ENCODE results near the gene ATF7.

ATF7 gene

DNA sequence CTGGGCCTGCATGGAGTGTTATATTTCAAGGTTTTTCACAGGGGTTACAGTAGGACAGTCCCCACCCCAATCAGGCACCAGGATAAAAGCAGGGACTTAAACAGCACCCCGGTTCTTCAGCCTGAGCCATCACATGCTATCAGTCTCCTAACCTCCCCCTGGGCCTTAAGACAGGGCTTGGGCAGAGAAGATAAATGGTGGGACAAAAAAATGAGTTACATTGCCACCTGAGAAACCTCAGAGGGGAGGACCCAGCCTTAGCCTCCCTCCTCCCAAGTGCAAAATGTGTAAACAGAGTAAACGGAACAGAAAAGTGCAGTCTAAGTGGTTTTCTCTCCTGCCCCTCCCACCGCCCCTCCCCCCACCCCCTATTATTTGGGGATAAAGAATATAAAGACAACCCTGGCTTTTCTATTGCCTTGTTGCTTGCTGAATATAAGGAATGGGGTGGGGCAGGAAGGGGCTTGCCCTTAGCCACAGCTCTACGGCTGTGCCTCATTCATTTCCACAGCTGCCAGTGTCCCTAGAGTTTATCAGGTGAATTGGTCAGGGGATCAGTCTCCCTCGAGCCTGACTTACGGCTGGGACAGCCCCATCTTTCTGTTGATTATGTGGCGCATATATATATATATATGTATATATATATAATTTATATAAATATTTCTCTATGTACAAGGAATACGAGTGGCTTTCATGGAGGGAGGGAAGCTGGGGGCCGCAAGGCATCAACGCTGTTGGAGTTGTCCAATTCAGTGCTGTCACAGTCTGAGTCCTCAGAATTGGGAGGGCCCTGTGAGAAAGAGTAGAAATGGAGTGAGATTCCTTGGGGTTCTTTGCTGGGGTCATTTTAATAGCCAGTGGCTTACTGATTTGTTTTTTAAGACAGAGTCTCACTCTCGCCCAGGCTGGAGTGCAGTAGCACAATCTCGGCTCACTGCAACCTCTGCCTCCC is 145.4 kb downstream of the ATF7 start:
- no peak overlapping the region for H3K4me3 ChIP-seq (ENCODE audit: low read length)
- no peak for TF ChIP-seq ZNF274 (IDR thresholded peaks at IDR 0.05; ENCODE audit: low read depth, low read length)

DNA sequence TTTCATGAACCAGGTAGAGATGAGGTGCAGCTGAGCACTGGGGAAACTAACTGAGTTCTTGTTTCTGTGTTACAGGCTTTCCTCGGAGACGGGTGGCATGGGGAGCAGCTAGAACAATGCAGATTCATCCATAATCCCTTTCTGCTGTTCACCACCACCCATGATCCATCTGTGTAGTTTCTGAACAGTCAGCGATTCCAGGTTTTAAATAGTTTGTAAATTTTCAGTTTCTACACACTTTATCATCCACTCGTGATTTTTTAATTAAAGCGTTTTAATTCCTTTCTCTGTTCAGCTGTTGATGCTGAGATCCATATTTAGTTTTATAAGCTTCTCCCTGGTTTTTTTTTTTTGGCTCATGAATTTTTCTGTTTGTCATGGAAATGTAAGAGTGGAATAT is 146.9 kb downstream of the ATF7 start:
- TF ChIP-seq ZNF274 (IDR thresholded peaks at IDR 0.05; ENCODE audit: low read depth, low read length) = no peak
- no peak overlapping the region for H3K4me3 ChIP-seq (ENCODE audit: low read length)

DNA sequence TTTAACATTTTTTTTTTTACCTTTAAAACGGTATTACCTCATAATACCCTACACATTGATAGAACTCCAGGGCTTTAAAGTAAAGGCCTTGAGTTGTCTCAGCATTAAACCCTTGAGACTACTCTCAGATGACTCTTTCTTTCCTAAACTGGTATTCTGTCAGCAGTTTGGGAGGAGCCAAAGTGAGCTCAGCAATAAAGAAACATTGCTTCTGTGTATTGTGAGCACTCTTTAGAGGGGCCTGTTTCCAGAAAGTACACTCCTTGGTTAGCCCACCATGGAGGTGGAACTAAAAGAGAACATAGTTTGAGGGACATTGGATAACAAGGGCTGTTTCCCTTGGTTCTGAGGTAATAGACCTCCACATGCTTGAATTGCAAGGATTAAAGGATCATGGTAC is 147.3 kb downstream of the ATF7 start:
- TF ChIP-seq ZNF274 (IDR thresholded peaks at IDR 0.05; ENCODE audit: low read depth, low read length) = no peak
- no peak overlapping the region for H3K4me3 ChIP-seq (ENCODE audit: low read length)

DNA sequence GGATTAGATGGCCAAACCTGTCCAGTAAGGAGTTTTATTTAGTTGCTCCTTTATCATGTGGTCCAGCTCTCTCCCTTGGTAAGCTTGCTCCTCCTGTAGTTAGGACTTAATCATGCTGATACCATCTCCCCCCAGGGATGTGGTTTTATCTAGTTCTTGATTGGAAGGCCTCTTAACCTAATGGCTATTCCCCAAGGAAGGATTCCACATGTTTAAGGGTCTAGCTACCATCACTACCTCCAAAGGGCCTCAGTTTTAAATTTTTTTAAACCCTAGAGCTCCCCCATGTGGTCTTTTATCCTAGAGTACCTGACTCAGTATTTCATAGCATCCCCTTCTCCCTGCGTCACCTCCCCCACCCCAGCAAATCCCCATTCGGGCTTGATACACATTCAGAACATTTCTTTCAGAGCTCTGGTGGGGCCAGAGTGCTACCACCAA is 149.4 kb downstream of the ATF7 start:
- no peak for TF ChIP-seq ZNF274 (IDR thresholded peaks at IDR 0.05; ENCODE audit: low read depth, low read length)
- H3K4me3 ChIP-seq (ENCODE audit: low read length) = no peak overlapping the region

DNA sequence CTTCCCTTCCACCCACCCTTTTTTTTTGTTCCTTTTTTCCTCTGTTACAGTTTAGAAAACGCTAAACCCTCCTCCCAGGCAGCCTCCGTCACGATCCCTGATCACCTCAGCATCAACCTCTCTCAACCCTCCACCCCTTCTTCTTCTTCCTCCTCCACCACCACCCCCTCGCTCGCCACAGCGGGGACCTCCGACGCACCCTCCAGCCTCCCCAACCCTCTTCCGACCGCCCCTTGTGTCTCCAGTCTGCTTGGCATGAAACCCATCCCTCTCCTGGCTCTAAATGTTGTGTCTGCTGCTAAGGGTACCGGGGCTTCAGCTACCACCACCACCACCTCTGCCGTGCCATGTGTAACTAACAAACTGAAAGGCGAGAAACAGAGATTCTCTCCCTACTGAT is 151.4 kb downstream of the ATF7 start:
- no peak for TF ChIP-seq ZNF274 (IDR thresholded peaks at IDR 0.05; ENCODE audit: low read depth, low read length)
- H3K4me3 ChIP-seq (ENCODE audit: low read length) = no peak overlapping the region

DNA sequence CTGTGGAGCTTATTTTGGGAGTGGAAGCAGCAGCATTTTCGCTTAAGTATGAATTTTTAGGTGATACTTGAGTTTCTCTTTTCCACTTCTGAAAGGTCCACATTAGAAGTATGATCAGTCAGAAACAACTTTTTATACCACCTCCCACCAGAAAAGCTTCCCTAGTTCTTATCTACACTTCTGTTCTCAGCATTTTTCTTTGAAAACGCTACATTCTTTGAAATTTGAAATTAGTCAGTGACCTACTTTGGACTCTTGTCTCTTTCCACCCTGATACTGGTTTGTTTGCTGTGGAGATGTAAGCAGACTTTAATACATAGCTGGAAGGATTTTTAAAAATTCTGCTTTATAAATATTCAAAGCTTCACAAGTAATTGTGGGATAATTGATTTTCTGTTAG is 152.1 kb downstream of the ATF7 start:
- H3K4me3 ChIP-seq (ENCODE audit: low read length) = no peak overlapping the region

DNA sequence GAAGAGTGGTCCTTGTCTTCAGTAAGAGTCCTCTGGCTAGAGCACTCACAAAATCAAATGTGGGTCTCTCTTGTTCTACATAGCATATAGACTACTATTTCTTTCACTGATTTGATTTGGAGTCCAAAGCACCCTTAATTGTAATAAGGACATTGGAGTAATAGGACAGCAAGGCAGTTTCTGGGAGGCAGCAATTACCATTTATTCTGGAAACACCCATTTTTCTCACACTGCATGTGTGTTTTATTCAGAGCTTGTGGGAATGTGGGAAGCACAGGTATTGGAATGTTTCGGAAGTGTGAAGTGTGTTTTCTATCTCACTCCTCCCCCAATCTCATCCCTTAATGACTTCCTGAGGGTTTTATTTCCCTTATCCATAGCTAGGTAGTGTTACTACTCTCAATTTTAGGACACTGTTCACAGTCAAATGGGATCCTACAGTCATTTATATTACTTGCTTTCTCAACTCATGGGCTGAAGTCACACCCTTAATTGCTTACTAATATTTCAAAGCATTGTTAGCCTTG is 154.1 kb downstream of the ATF7 start:
- H3K4me3 ChIP-seq (ENCODE audit: low read length) = no peak overlapping the region
- no peak for TF ChIP-seq ZNF274 (IDR thresholded peaks at IDR 0.05; ENCODE audit: low read depth, low read length)

More for the DNA sequence above, 152.1 kb downstream of the ATF7 start:
- no peak for TF ChIP-seq ZNF274 (IDR thresholded peaks at IDR 0.05; ENCODE audit: low read depth, low read length)

DNA sequence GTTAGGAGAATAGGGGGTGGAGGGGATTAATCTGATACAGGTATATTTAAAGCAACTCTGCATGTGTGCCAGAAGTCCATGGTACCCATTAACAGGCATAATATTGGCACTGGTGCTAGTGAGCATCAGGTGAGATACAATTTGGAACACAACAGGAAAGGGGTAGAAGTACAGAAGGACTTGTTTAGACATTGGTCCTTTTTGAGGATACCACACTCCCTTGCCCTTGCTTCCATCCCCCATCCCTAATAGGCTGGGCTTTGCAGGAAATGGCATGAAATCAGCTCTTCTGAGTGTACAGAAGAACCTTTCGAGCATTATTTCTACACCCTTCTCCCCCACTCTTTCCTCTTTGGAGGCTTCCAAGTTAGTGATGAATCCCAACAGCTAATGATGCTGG is 157.9 kb downstream of the ATF7 start:
- no peak for TF ChIP-seq ZNF274 (IDR thresholded peaks at IDR 0.05; ENCODE audit: low read depth, low read length)
- no peak overlapping the region for H3K4me3 ChIP-seq (ENCODE audit: low read length)

DNA sequence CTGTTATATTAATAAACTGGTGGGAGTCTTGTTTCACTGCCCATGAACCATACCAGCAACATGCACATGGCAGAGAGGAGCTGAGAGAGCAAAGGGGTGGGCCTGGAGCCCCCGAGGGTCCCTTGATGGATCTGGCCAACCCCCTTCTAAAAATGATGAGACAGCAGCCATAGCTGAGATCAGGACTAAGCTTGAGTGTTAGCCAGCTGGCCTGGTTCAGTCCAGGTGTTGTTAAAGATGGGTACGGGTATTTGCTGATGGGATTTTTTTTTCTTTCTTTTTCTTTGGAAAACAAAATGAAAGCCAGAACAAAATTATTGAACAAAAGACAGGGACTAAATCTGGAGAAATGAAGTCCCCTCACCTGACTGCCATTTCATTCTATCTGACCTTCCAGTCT is 158.3 kb downstream of the ATF7 start:
- no peak for TF ChIP-seq ZNF274 (IDR thresholded peaks at IDR 0.05; ENCODE audit: low read depth, low read length)
- H3K4me3 ChIP-seq (ENCODE audit: low read length) = no peak overlapping the region

DNA sequence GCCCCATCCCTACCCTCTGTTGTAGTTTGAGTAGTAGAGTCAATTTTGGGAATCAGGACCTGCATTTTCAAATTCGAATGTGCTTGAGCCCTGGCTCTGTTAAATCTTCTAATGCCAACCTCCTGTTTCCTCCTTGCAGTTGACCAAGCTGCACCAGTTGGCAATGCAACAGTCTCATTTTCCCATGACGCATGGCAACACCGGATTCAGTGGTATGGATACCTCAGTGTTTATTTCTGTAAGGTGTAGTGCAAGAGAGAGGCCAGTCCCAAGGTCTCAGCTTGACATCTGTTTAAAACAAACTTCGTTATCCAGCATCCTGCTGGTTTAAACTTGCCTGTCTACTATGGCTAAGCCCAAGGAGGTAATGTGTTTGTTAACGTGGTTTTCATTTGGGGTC is 159.1 kb downstream of the ATF7 start:
- no peak for TF ChIP-seq ZNF274 (IDR thresholded peaks at IDR 0.05; ENCODE audit: low read depth, low read length)

DNA sequence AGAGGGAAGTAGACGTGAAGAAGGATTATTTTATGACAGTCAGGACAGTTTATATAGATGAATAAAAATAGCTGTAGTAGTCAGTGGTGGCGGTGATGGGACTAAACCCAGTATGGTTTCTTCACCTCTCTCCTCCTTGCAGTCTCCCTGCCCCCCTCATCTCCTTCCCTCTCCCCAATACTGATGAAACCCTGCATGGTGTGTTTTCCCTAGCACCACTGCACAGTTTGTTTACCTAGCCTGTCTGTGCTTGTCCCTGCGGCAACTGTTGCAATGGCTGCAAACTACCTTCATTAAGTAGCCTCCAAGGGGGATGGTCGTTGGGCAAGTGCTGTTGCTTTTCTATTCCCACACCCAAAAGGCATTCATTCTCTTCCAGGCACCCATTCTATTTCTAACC is 159.5 kb downstream of the ATF7 start:
- H3K4me3 ChIP-seq (ENCODE audit: low read length) = no peak overlapping the region
- no peak for TF ChIP-seq ZNF274 (IDR thresholded peaks at IDR 0.05; ENCODE audit: low read depth, low read length)

More for the DNA sequence above, 159.1 kb downstream of the ATF7 start:
- no peak overlapping the region for H3K4me3 ChIP-seq (ENCODE audit: low read length)

DNA sequence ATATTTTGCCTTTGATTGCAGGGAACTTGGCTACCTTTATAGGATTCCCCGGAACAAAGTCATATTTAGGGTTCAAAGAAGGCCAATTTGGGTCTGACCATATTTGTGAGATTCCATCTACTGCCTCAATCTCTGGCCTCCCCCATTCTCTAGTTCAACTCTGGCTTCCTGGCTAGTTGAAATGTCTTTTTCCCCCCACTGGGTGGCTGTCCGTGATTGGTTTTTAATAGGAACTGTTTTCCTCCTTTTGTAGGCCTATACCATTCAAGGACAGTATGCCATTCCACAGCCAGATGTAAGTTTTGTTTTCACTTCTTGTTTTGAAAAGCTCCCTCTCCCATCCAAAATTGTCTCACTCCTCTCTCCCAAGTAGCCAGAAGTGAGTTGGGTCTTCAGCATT is 160.5 kb downstream of the ATF7 start:
- H3K4me3 ChIP-seq (ENCODE audit: low read length) = no peak overlapping the region
- TF ChIP-seq ZNF274 (IDR thresholded peaks at IDR 0.05; ENCODE audit: low read depth, low read length) = no peak

DNA sequence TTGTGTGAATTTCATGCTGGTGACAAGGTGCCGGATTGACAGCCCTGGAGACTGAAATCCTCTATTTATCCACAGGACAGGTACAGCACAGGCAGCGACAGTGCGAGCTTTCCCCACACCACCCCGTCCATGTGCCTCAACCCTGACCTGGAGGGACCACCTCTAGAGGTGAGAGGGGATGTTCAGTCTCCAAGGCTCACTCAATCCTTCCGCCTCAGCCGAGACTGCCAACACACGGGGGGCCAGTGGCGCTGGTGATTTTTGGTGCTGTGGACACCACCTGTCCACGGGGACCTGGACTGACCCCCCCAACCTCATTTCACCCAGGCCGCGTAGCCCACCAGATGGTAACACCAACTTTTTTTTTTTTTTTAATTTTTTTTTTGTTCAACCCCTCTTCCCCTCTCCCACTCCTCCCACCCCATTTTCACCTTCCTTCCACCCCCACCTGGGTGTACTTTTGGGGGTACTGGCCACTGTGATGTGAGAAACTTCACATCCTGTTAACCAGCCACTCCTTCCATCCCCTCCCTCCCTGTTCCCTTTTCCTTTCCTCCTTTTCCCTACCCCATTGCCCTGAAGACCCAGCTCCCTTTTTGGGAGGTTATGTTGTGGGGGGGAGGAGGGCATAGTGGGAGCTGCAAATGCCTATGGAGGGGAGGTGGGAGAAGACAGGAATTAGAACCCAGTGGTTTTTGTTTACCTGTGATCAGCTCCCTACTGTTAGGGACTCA is 161.3 kb downstream of the ATF7 start:
- TF ChIP-seq ZNF274 (IDR thresholded peaks at IDR 0.05; ENCODE audit: low read depth, low read length) = no peak
- no peak overlapping the region for H3K4me3 ChIP-seq (ENCODE audit: low read length)

DNA sequence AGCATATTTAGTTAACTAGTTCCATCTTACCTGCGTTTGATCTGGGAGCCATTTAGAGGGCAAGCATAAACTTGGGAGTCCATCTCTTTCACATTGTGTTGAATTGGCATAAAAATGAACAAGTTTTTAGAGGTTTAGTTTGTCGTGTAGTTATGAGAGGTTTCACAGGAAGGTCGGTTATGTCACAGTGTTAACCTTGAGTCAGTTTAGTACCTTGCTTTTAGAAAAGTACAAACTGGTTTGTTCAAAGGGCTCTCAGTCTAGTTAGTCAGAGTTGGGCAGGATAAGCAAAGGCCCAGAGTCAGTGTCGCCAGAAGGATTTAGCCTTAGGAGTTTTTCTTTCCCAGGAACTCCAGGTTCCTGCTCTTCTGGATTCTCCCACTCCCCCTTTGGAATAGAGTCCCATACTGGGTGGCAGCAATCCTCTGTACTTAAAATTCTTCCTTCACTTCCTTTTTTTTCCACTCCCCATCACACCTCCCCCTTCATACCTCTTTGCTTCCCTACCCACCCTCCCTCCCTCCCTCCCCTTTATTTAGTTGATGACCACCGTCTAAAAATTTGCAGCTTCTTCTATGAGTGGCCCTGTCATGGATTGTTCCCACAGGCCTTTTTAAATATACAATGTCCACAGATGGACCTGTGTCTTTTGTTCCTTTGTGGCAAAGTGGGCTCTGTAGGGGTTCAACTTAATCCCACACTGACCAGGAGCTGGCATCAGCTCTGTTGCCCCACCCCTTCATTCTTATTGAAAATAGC is 162.2 kb downstream of the ATF7 start:
- no peak overlapping the region for H3K4me3 ChIP-seq (ENCODE audit: low read length)
- TF ChIP-seq ZNF274 (IDR thresholded peaks at IDR 0.05; ENCODE audit: low read depth, low read length) = no peak
